ENCODE results near the gene TCAF1.
"Not testable (repeated sequence)": the region's sequence is repeated elsewhere in the genome, so short reads cannot be mapped to it uniquely, and the experiment has no call there.

Gene TCAF1

GRCh38 chr7:143810639-143811038 is 91.3 kb downstream of the TCAF1 start:
- not testable (repeated sequence) for H3K36me3 ChIP-seq (ENCODE audit: insufficient read depth, low read length)

GRCh38 chr7:143806664-143807071 is 95.3 kb downstream of the TCAF1 start:
- not testable (repeated sequence) for H3K4me1 ChIP-seq (ENCODE audit: control insufficient read depth, insufficient read depth, low read length); H3K36me3 ChIP-seq (ENCODE audit: insufficient read depth, low read length); H3K9ac ChIP-seq (ENCODE audit: low read depth, low read length); H3K27me3 ChIP-seq (ENCODE audit: control insufficient read depth, insufficient read depth, low read length); H3K4me3 ChIP-seq (ENCODE audit: low read length); H3K4me2 ChIP-seq (ENCODE audit: low read length); H3K9me3 ChIP-seq (replicated peaks; ENCODE audit: low read length)

More at GRCh38 chr7:143810639-143811038, 91.3 kb downstream of the TCAF1 start:
- H3K4me3 ChIP-seq (ENCODE audit: low read length); H3K4me1 ChIP-seq (ENCODE audit: control insufficient read depth, insufficient read depth, low read length); H3K27me3 ChIP-seq (ENCODE audit: control insufficient read depth, insufficient read depth, low read length); H3K9ac ChIP-seq (ENCODE audit: low read depth, low read length); H3K4me2 ChIP-seq (ENCODE audit: low read length); H3K9me3 ChIP-seq (replicated peaks; ENCODE audit: low read length): not testable (repeated sequence)

Measured in skeletal muscle satellite cell (primary cell).